NCI-H2171 treated with DMSO at 0.1 percent for 48 hours (cell line): Measurements from ENCODE around the gene CASP8AP2.
"Not testable (repeated sequence)": the region's sequence is repeated elsewhere in the genome, so short reads cannot be mapped to it uniquely, and the experiment has no call there.

Experiments used
- DNase-seq: peaks from one replicate; lab custom pipeline; 2025; lab: John Stamatoyannopoulos, UW

The CASP8AP2 gene

DNA sequence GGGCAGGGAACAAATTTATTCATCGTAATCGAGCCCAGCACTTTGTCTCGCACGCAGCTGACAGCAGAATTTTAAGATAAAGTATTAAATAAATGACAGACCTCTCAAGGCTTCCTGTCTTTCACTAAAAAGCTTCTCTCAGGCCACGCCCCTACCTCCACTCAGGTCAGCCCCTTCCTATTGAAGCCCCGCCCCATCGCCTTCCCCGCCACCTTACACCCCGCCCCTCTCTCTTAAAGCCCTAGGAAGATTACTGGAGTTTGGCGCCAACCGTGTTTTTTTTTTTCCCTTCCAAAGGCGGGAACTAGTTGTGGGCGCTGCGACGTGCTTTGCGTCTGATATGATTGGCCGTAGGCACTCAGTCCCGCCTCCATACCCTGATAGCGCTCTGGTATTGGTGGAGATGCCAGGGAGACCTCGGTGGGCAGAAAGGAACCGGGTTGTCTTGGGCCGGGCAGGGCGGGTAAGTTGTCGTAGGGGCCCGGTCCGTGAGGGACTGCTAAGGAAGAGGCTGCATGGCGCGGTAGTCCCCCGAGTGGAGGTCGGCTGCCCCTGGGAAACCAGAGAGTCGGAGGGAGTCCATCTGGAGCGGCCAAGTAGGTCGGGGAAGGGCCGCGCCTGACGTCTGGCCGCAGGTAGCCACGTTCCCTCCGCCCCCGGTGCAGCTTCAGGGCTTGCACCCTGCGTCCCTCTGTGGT, at the start of gene CASP8AP2:
TSS of gene CASP8AP2 (plus strand) at position 409 of the 698 bp plus-strand sequence.
- peak; percentile 100 for DNase-seq

DNA sequence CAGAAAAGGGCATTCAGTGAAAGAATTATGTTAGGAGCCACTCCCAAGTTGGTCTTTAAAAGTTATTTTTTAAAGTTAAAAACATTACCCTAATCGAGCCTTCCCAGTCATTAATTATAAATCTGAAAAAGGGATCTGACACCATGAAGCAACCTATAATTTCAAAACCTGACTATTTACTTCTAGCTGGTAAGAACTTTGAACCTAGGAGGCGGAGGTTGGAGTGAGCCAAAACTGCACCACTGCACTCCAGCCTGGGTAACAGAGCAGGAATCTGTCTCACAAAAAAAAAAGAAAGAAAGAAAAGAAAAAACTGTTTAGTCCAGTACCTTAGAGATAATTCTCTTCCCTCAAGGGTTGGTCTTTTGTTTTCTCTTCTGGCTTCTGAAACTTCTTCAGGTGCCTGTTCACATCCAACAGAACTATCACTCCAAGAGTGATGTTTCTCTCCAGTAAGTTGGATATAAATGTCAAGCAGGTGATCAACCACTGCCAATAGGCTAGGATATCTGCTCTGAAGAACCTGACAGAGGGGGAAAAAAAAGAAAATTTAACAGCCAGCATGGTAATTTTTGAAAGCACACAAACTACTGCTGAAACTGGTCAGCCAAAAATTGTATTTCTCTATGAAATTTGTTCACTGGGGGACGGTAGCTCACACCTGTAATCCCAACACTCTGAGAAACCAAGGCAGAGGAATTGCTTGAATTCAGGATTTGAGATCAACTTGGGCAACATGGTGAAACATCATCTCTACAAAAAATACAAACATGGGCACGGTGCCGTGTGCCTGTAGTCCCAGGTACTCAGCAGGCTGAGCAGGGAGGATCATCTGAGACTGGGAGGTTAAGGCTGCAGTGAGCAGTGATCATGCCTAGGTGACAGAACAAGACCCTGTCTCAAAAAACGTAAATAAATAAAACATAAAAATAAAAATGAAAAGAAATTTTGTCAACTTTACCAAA, 48.3 kb upstream of the CASP8AP2 start:
- no peak for DNase-seq

DNA sequence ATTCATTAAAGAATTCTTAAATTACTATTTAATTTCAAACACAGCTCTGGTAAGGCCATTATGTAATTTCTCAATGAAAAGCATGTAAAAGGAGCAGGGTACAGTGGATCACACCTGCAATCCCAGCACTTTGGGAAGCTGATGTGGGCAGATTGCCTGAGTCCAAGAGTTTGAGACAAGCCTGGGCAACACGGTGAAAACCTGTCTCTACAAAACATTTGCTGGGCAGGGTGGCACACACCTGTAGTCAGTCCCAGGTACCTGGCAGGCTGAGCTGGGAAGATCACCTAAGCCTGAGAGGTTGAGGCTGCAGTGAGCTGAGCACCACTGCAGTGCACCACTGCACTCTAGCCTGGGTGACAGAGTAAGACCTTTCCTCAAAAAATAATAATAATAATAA, 47.5 kb upstream of the CASP8AP2 start:
- DNase-seq = no peak

DNA sequence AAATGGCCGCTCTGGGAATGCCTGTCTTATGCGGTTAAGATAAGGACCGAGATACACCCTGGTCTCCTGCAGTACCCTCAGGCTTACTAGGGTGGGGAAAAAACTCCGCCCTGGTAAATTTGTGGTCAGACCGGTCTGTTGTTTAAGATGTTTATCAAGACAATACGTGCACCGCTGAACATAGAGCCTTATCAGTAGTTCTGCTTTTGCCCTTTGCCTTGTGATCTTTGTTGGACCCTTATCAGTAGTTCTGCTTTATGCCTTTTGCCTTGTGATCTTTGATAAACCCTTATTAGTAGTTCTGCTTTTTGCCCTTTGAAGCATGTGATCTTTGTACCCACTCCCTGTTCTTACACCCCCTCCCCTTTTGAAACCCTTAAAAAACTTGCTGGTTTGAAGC, 46.4 kb upstream of the CASP8AP2 start:
- not testable (repeated sequence) for DNase-seq

DNA sequence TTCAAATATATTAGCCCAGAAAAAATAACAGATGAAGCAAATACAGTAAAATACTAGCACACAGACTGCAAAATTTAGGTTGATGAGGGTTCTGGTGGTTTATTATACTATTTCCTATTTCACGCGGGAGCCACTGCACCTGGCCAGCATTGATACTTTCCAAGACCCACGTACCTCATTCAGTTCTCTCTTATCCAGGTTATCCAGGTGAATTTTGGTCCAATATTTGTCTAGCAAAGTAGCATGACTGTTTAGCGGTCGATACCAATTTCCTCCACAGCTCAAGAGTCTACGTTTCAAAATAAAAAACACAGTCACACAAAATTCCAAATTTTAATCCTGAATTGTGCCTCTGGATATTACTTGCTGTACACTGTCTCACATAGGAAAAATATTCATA, 44.8 kb upstream of the CASP8AP2 start:
- no peak for DNase-seq

DNA sequence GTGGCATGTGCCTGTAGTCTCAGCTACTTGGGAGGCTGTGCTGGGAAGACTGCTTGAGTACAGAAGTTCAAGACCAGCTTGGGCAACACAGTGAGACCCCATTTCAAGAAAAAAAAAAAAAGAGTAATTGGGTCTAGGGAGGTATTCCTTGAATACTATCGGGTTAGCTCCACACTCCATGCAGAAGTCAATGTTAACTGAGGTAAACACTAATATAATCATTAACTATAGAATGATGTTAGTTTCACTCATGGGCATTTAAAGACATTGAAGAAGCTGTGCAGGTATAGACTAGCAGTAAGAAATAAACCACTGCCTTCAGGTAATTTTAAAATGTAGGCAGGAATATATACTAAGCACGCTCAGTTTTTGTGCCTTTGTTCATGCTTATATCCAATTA, 42.7 kb upstream of the CASP8AP2 start:
- DNase-seq = no peak

DNA sequence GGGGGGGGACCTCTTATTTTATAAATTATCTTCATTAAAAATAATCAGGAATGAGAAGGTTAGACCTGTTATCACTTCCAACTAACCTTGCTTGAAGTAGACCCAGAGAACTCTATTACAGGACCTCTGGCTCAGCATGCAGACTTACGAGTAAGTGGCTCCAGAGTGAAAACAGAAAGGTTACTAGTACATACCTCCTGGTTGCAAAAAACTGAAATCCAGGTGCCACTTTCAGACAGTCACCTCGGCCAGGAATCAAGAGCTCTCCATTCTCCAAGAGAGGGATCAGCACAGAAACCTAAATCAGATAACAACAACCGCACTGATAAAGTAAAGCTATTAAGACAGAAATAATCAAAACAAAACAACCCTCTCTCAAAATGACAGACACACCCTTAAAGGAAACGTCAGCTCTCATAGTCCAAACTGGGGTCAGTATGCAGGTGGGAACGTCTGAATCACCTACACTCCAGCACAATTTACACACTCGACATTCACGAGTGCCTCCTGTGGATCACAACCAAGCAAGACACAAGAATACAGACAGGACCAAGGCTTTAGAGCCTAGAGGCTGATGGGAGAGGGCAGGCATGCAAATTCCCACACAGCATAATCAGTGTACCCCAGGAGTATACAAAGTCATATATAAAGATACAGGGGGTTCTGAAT, 41.9 kb upstream of the CASP8AP2 start:
- no peak for DNase-seq

DNA sequence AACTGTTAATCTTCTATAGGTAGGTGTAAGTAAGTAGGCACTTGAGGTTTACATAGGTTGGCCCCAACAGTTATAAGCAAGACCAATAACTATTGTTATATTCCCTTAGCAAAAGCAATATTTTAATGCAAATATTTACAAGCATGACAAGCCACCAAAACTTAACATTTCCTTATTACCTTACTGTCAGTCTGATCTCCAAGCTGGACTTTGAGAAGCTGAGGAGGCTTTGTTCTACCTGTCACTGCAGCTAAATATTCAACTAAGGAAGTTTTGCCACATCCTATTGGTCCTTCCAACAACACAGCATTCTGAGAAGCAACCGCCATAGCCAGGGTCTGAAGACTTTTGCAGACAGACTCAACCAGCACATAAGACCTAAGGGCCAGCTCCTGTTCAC, 39.7 kb upstream of the CASP8AP2 start:
- DNase-seq = no peak

DNA sequence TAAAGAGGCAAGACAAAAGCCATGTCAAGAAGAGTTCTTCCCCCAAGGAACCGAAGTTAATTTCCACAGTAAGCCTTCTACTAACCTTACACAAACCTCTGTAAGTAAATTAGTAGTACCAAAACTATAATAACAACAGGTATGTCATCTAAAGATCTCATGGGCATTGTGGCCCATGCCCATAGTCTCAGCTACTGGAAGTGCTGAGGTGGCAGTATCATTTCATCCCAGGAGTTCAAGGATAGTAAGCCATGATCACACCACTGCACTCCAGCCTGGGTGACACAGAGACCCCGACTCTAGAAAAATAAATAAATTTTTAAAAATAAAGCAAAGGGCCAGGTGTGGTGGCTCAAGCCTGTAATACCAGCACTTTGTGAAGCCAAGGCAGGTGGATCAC, 39.3 kb upstream of the CASP8AP2 start:
- DNase-seq = no peak

DNA sequence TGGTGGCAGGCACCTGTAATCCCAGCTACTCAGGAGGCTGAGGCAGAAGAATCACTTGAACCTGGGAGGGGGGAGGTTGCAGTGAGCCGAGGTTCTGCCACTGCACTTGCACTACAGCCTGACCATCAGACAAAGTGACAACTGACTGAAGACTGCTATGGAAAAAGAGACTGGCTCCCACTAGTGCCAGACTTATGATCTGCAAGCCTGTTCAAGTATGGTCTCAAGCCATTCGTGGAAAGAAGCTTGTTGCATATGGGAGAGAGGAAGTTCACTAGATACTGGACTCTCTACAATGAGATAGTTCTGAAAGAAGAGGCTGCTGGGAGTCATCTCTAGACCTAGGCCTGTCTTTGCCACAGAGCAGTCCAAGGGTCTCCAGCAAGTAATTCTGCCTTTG, 36.8 kb upstream of the CASP8AP2 start:
- DNase-seq = peak; percentile 40

DNA sequence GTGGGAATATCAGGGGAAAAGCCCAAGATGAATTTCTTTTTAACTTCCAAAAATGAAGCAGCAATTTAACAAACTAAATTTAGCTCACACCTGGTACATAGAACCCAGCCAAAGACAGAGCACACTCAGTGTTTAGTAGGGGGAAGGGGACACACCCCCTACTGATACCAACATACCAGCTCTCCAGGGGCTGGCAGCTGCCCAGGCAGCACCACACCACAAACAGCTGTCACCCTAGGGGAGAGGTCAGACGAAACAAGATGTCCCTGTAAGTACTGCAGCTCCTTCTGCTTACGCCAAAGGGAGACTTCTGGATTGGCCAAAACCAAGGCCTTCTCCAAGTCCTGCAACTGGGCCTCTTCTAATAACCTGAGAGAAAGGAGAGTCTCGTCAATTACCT, 36.1 kb upstream of the CASP8AP2 start:
- no peak for DNase-seq

DNA sequence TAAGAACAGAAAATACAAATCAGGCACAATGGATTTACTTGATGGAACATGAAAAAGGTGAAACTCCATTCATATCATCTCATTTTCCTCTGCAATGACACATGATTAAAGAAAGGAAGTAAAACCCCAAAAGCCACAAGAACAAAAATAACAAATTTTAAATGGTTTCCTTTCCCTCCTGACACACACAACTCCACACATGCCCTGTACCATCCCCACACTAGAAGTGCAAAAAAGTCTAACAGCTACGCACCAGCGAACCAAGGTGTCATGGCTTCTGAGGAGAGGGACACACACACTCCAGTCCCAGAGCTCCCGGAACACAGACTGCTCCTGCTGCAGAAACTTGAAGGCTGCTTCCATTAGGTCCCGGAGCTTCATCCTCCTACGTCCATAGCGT, 35.4 kb upstream of the CASP8AP2 start:
- DNase-seq = no peak

DNA sequence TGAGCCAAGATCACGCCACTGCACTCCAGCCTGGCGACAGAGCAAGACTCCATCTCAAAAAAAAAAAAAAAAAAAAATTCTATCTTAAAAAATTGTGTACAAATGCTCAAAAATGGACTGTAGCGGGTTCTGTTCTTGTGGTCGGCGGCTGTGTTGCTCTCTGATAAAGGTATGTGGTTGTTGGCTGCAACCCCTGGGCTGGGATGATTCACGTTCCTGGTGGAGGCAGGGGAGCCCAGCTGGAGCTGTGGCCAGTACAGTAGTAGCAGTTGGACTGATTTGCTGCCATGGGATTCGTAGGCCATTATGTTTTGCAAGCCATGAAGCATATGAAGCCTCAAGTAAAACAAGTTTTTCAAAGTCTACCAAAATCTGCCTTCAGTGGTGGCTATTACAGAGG, 32.4 kb upstream of the CASP8AP2 start:
- DNase-seq = no peak

DNA sequence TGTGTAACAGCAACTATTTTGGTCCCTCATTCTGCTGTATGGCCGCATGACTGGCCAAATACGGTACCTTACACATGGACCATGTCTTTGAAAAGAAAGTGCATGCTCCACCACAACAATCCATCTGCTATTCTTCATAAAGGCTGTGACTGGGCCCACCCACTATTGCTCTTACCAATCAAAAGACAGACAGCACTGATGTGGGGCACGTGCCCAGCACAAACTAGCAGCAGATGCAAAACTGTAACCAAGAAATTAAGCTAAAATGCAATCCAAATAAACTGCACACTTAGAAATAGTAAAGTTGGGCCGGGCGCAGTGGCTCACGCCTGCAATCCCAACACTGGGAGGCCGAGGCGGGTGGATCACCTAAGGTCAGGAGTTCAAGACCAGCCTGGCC, 30.6 kb upstream of the CASP8AP2 start:
- no peak for DNase-seq

DNA sequence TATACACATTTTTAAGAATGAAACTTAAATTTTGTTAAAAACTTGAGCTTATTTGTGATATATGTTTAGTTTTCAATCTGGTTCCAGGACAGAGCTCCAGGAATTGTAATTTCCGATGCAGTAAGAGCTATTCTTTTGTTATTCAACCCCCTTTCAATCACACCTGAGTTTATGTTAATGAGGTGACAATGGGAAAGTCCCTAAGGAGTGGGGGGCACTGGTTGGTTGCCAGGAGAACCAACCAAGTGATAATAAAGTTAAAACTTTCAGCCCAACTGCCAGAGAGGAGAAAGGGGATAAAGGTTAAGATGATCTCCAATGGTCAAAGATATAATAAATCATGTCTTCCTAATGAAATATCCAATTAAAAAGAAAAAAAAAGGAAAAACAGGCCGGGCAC, 29.9 kb upstream of the CASP8AP2 start:
- DNase-seq = no peak

DNA sequence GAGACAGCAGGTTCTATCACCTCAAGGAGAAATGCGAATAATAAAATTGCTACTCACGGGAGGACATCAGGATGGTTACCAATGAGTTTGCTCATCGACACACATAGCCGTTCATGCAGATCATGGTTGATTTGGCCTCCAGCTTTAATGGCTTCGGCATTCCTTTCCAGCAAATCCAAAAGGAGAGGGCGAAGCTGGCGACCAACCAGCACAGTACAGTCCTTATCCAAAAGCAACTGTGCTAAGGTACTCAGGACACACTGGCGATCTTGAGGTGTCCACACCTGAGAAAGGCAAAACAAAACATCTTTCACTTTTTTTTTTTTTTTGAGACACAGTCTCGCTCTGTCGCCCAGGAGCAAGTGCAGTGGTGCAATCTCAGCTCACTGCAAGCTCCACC, 26.4 kb upstream of the CASP8AP2 start:
- no peak for DNase-seq

DNA sequence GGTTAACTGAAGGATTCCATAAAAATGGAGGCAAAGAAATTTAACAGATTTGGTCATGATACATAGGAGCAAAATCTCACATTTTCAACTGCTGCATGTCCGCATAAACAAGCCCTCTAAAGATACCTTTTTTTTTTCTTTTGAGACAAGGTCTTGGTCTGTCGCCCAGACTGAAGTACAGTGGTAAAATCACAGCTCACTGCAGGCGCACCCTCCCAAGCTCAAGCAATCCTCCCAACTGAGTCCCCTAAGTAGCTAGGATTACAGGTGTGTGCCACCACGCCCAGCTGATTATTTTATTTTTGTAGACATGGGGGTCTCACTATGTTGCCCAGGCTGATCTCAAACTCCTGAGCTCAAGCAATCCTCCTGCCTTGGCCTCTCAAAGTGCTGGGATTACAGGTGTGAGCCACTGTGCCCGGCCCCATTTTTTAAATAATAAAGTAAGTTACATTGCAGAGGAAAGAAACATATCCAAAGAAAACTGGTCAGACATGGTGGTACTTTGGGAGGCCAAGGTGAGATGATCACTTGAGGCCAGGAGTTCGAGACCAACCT, 23.8 kb upstream of the CASP8AP2 start:
- DNase-seq = no peak

DNA sequence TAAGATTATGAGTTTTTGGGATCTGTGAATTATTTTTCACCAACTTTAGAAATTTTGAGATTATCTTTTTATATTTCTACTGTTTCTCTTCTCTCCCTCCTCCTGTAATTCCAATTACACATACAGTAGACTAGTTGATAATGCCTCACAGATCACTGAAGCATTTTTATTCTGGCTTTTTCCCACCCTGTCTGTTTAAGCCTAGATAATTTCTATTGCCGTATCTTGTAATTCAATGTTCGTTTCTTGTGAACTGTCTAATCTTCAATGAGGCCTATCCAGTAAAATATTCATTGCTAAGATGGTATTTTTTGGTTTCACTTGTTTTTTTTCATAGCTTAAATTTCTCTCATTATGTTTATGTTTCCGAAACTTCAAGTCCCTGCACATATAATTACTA, 22.1 kb upstream of the CASP8AP2 start:
- DNase-seq = no peak

DNA sequence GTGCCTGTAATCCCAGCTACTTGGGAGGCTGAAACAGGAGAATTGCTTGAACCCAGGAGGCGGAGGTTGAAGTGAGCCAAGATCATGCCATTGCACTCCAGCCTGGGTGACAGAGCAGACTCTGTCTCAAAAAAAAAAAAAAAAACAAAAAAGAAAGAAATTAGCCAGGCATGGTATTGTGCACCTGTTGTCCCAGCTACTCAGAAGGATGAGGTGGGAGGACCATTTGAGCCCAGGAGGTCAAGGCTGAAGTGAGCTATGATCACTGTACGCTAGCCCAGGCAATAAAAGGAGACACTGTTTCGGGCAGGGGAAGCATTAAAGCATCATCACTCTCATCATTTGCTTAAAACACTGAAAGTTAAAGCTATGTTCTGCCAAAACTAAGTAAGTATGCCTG, 16.3 kb upstream of the CASP8AP2 start:
- not testable (repeated sequence) for DNase-seq

DNA sequence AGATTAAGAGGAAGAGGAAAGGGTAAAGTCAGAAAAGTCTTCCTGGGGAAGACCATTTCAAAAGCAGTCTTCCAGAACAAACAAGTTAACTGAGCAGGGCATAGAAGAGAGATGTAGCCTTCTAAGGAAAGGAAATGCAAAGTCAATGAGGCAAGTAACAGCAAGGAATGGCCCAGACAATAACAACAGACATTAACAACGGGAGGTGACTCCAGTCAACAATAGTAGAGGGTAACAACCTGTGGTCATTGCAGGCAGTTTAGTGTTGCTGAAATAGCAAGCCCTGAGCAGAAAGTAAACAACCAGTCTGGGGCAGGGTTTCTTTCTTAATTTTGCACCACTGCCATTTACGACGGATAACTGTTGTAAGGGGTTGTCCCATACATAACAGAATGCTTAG, 12.2 kb upstream of the CASP8AP2 start:
- DNase-seq = no peak

DNA sequence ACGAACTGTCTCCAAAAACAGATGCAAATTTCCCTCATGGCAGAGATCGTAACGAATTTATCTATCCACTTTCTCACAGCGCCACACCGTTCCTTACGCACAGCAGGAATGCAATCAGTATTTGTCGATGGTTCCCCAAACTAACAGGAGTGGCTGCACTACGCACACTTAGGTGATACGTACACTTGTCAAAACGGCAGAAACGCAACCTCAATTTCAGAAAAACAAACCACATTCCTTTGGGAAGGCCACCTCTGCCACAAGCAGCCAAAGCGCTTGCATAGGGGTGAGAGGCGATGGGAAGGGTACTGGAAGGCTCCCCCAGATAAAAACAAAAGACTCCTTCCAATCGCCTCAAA, 10.7 kb upstream of the CASP8AP2 start:
- DNase-seq = peak; percentile 60

DNA sequence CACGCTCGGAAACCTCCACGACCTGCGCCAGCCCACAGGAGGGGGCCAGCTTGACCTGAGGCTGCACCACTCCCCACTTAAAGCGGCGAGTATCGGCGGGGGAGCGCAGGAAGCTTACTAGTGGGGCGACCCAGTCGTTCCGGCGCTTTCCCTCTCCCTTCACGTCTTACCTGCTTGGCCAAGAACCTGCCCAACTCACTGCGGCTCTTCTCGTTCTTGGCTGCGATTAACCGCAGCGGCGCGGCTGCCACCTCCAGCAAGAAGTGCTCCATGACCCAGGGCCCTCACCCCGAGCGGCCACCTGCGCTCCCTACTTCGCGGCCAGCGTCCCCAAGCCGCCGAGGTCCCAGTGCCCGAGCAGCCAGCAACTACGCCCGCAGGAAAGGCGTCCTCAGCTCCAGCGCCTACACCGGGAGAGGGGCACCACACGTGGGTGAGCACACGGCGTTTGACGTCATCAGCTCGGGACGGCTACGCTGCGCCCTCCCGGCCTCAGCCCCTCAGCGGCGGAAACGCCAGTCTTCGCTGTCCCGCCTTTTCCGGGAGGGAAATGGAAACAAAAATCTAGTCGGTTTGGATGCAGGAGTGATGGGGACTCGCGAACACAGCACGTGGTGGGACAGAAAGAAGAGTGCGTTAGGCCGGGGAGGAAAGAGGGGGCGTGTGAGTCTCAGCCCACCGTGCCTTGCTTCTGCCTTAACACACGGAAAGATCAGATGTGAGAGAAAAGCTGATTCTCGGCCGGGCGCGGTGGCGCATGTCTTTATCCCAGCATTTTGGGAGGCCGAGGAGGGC, 10.1 kb upstream of the CASP8AP2 start, which contains the start of gene MDN1:
TSS of gene MDN1 (minus strand) at position 459 of the 795 bp plus-strand sequence. CDS start at position 272, 187 bp downstream.
- peak; percentile 96 for DNase-seq
